IPS-NIHi7 (cell line): Measurements from ENCODE around the gene RPL28.
"Not testable (repeated sequence)": the region's sequence is repeated elsewhere in the genome, so short reads cannot be mapped to it uniquely, and the experiment has no call there.

Experiments
- DNase-seq: peaks from one replicate; pipeline ENCODE4 v3.0.0; 2012; ENCODE audit warnings: mixed read lengths; ENCODE audit errors: extremely low spot score

Gene RPL28

DNA sequence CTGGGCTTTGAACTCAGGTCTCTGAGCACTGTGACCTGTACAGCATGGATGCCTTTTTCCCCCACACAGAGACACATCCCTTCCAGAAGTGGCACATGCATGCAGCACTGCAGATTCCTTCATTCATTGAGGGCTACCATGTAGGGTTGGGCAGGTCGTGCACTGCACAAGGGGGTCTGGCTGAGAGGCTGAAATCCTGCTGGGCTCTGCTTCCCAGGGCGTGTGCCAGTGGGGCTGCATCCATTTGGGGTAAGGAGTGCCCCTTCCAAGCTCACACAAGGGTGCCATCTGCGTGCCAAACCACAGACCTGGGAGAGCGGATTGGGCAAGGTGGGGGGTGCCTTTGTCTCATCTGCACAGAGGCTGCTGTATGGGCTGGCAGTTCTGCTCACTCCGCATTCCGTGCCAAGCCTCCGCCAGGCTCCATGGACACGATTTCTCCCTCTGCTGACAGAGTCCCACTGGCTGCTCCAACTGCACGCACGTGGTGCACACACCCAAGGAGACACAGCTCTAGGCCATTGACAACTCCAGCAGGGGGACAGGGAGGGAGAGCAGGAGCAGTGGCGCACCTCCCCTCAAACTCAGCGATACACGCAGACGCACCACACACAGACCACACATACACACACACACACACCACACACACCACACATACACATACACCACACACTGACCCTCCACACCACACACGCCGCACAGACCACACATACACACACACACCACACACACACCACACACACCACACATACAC, 61.9 kb downstream of the RPL28 start:
- no peak for DNase-seq

DNA sequence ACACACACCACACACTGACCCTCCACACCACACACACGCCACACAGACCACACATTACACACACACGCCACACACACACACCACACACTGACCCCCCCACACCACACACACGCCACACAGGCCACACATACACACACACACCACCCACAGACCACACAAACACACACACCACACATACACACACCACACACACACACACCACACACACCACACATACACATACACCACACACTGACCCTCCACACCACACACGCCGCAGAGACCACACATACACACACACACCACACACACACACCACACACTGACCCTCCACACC, 62.4 kb downstream of the RPL28 start:
- not testable (repeated sequence) for DNase-seq

DNA sequence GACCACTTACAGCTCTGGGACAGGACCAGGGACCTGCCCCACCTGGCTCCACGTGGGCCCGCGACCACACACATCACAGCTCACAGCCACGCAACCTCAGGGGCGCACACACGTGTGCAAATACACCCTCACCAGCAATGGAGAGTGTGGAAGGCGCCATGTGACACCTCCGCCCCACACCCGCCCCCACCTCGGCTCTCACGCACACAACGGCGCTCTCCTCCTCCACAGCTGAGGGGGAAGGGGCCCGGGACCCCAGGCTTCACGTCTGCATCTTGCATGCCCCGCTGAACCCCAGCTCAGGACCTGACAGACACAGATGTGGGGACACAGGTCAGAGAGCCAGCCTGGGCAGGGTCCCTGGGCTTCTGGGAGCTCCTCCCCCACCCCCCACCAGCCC, 63.7 kb downstream of the RPL28 start:
- no peak for DNase-seq

DNA sequence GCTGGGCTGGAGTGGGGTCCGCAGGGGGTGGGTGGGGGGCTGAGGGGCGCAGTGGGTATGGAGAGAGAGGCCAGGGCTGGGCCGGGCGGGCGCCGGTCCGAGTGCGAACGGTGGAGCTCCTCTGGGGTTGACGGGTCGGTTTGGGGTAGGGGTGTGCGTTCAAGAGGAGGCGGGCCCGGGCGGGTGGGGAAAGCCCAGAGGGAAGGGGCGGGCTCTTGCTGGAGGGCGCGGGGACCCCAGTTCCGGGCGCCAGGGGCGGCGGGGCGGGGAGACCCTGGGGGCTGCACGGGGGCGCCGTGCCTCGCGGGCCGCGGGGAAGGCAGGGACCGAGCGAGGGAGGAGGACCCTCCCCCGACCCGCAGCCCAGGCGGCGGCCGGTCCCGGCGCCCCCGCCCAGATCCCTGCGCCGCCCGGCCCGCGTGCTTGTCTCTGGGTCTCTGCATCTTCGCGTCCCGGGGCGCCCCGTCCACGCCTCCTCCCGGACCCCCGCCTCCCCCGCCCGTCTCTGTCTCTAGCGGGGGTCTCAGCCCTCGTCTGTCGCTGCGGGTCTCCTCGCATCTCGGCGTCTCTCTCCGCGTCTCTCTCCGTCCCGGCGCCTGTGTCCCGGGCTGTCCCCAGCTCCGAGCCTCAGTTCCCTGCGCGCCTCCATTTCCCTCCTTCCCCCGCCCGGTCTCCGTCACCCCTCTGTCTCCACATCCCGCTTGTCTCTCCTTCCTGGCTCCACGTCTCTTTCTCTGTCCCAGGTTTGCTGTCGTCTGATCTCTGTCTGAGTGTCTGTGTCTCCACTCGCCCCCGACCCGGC, 65.6 kb downstream of the RPL28 start:
- no peak for DNase-seq

DNA sequence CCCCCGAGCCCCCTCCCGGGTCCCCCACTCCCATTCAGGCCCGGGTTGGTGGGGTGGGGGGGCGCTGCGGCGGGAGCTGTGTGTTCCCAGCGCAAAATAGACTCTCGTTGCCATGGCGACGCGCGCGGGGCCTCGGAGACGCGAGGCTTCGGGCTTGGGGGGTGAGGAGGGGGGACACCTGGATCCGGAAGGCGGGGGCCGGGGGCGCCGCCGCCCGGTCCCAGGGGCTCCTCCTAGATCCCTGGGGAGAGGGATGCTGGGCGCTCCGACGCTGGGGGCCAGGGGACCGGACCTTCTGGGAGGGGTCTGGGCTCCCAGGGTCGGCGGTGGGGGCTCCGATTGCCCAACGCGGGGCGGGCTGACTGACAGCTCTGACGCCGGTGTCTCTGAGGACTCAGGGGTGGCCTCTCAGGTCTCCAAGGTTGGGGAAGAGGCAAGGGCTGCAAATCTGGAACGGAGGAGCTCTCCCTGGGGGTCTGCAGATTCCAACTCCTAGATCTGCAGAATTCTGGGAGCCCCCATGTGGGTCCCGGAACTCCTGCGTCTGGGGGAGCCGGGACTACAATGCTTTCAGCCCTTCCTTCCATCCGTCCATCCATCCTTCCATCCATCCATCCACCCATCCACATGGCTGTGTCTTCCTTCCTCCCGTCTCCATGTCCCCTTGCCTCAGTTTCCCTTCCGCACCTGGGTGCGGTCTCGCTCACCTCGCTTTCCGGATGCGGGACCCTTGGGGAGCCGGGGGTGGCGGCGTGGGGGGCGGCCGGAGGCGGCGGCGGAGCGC, 66.4 kb downstream of the RPL28 start:
- DNase-seq: no peak
